ENCODE data around the gene KCNK10. TPM values are rescaled to one million over a fixed set of nuclear protein-coding genes. Genes with fewer than 3 reads are reported as not detected.

The KCNK10 gene
- total and polyA plus RNA-seq, 3 experiments from 2014 or later: not detected

GRCh38 chr14:88242446-88242845 is 80.6 kb downstream of the KCNK10 start:
- Mint-ChIP-seq H3K4me3 (no peak overlapping the region), H3K27me3 (peaks cover 2 to 49% of the 10 kb centered on the region in 2 donors), H3K27ac (no peak overlapping the region), H3K4me1 (no peaks in the 10 kb centered on the region), H3K9me3 (no peaks in the 10 kb centered on the region), H3K36me3 (no peaks in the 10 kb centered on the region)
- no peak for DNase-seq
- Histone ChIP-seq H3K27me3 (ENCODE audit: insufficient read depth, low read length, poor library complexity, severe bottlenecking) (peaks cover 3% of the 10 kb centered on the region), H3K4me3 (ENCODE audit: low read length) (no peak overlapping the region), H3K4me1 (ENCODE audit: insufficient read depth, low read length) (no peaks in the 10 kb centered on the region), H3K9me3 (ENCODE audit: low read length) (no peaks in the 10 kb centered on the region), H3K27ac (ENCODE audit: low read depth, low read length) (no peak overlapping the region), H3K36me3 (ENCODE audit: insufficient read depth, low read length) (no peaks in the 10 kb centered on the region)
- CTCF ChIA-PET: no interaction called here
- POLR2A ChIA-PET: no interaction called here

- ChIA-PET POLR2A (no interaction called here), CTCF (no interaction called here)
These were observed 81.3 kb downstream of the KCNK10 start for GRCh38 chr14:88241810-88242209.

GRCh38 chr14:88234442-88234841 is 88.6 kb downstream of the KCNK10 start:
- peaks cover 4 to 38% of the 10 kb centered on the region in 2 donors for H3K27me3 Mint-ChIP-seq
- H3K4me3 Mint-ChIP-seq: no peak overlapping the region
- no peaks in the 10 kb centered on the region for H3K27me3 ChIP-seq (ENCODE audit: insufficient read depth, low read length, poor library complexity, severe bottlenecking)
- no peaks in the 10 kb centered on the region for H3K4me1 ChIP-seq (ENCODE audit: insufficient read depth, low read length)
- CTCF ChIA-PET: interaction anchor here (1.2 kb wide), 1 partner anchor 45 kb away, joined by 3 read pairs; no protein-coding TSS in a partner anchor
- H3K36me3 Mint-ChIP-seq: peaks cover 0 to 12% (median 1%) of the 10 kb centered on the region in 3 donors
- H3K9me3 ChIP-seq (ENCODE audit: low read length): no peaks in the 10 kb centered on the region
- POLR2A ChIA-PET: no interaction called here
- no peak overlapping the region for H3K27ac Mint-ChIP-seq
- H3K27ac ChIP-seq (ENCODE audit: low read depth, low read length): no peak overlapping the region
- peaks cover 0 to 7% (median 5%) of the 10 kb centered on the region in 5 donors for H3K9me3 Mint-ChIP-seq
- no peak for DNase-seq
- H3K4me1 Mint-ChIP-seq: no peaks in the 10 kb centered on the region
- no peak overlapping the region for H3K4me3 ChIP-seq (ENCODE audit: low read length)
- H3K36me3 ChIP-seq (ENCODE audit: insufficient read depth, low read length): no peaks in the 10 kb centered on the region

More at GRCh38 chr14:88241810-88242209, 81.3 kb downstream of the KCNK10 start:
- H3K9me3 Mint-ChIP-seq: no peaks in the 10 kb centered on the region
- Histone ChIP-seq H3K27ac (ENCODE audit: low read depth, low read length) (no peak overlapping the region), H3K9me3 (ENCODE audit: low read length) (no peaks in the 10 kb centered on the region), H3K4me1 (ENCODE audit: insufficient read depth, low read length) (no peaks in the 10 kb centered on the region), H3K27me3 (ENCODE audit: insufficient read depth, low read length, poor library complexity, severe bottlenecking) (peaks cover 3% of the 10 kb centered on the region), H3K4me3 (ENCODE audit: low read length) (no peak overlapping the region), H3K36me3 (ENCODE audit: insufficient read depth, low read length) (no peaks in the 10 kb centered on the region)
- no peaks in the 10 kb centered on the region for H3K4me1 Mint-ChIP-seq
- no peak for DNase-seq
- no peak overlapping the region for H3K27ac Mint-ChIP-seq
- H3K27me3 Mint-ChIP-seq: peaks cover 2 to 44% of the 10 kb centered on the region in 2 donors
- H3K4me3 Mint-ChIP-seq: no peak overlapping the region
- H3K36me3 Mint-ChIP-seq: no peaks in the 10 kb centered on the region

GRCh38 chr14:88233915-88234314 is 89.2 kb downstream of the KCNK10 start:
- no peak overlapping the region for H3K4me3 ChIP-seq (ENCODE audit: low read length)
- H3K9me3 ChIP-seq (ENCODE audit: low read length): no peaks in the 10 kb centered on the region
- Mint-ChIP-seq H3K27me3 (peaks cover 4 to 33% of the 10 kb centered on the region in 2 donors), H3K4me3 (no peak overlapping the region), H3K36me3 (peaks cover 0 to 12% (median 1%) of the 10 kb centered on the region in 3 donors), H3K9me3 (peaks cover 0 to 7% (median 5%) of the 10 kb centered on the region in 5 donors), H3K4me1 (no peaks in the 10 kb centered on the region), H3K27ac (peak overlapping the region in 1 of 8 donors; percentile 47)
- no peak overlapping the region for H3K27ac ChIP-seq (ENCODE audit: low read depth, low read length)
- H3K27me3 ChIP-seq (ENCODE audit: insufficient read depth, low read length, poor library complexity, severe bottlenecking): peaks cover 3% of the 10 kb centered on the region
- H3K36me3 ChIP-seq (ENCODE audit: insufficient read depth, low read length): no peaks in the 10 kb centered on the region
- no peak for DNase-seq
- no peaks in the 10 kb centered on the region for H3K4me1 ChIP-seq (ENCODE audit: insufficient read depth, low read length)
- POLR2A ChIA-PET: no interaction called here
- CTCF ChIA-PET: interaction anchor here (1.2 kb wide), 1 partner anchor 44 kb away, joined by 3 read pairs; no protein-coding TSS in a partner anchor

- Histone ChIP-seq H3K27me3 (ENCODE audit: insufficient read depth, low read length, poor library complexity, severe bottlenecking) (peaks cover 5% of the 10 kb centered on the region), H3K36me3 (ENCODE audit: insufficient read depth, low read length) (no peaks in the 10 kb centered on the region), H3K4me3 (ENCODE audit: low read length) (no peak overlapping the region), H3K27ac (ENCODE audit: low read depth, low read length) (no peak overlapping the region), H3K4me1 (ENCODE audit: insufficient read depth, low read length) (no peaks in the 10 kb centered on the region), H3K9me3 (ENCODE audit: low read length) (no peaks in the 10 kb centered on the region)
- POLR2A ChIA-PET: no interaction called here
- Mint-ChIP-seq H3K27me3 (peaks cover 7 to 34% of the 10 kb centered on the region in 2 donors), H3K4me3 (no peak overlapping the region), H3K9me3 (peaks cover 0 to 7% (median 5%) of the 10 kb centered on the region in 5 donors), H3K27ac (peak overlapping the region in 1 of 8 donors; percentile 61), H3K36me3 (peaks cover 0 to 12% (median 1%) of the 10 kb centered on the region in 3 donors), H3K4me1 (no peaks in the 10 kb centered on the region)
- CTCF ChIA-PET: no interaction called here
- no peak for DNase-seq
These were observed 90.3 kb downstream of the KCNK10 start for GRCh38 chr14:88232771-88233170.

- H3K36me3 Mint-ChIP-seq: peaks cover 0 to 12% (median 1%) of the 10 kb centered on the region in 3 donors
- H3K27me3 ChIP-seq (ENCODE audit: insufficient read depth, low read length, poor library complexity, severe bottlenecking): peaks cover 5% of the 10 kb centered on the region
- H3K4me3 ChIP-seq (ENCODE audit: low read length): no peak overlapping the region
- H3K27me3 Mint-ChIP-seq: peaks cover 11 to 41% of the 10 kb centered on the region in 2 donors
- ChIA-PET POLR2A (no interaction called here), CTCF (no interaction called here)
- no peaks in the 10 kb centered on the region for H3K4me1 ChIP-seq (ENCODE audit: insufficient read depth, low read length)
- H3K9me3 Mint-ChIP-seq: peaks cover 0 to 7% (median 5%) of the 10 kb centered on the region in 5 donors
- DNase-seq: no peak
- no peaks in the 10 kb centered on the region for H3K36me3 ChIP-seq (ENCODE audit: insufficient read depth, low read length)
- no peaks in the 10 kb centered on the region for H3K4me1 Mint-ChIP-seq
- H3K27ac ChIP-seq (ENCODE audit: low read depth, low read length): no peak overlapping the region
- no peaks in the 10 kb centered on the region for H3K9me3 ChIP-seq (ENCODE audit: low read length)
- no peak overlapping the region for H3K4me3 Mint-ChIP-seq
- no peak overlapping the region for H3K27ac Mint-ChIP-seq
These were observed 91.5 kb downstream of the KCNK10 start for GRCh38 chr14:88231603-88232002.

GRCh38 chr14:88229428-88229827 is 93.6 kb downstream of the KCNK10 start:
- Mint-ChIP-seq H3K9me3 (peaks cover 0 to 3% (median 0%) of the 10 kb centered on the region in 5 donors), H3K27me3 (peaks cover 12 to 45% of the 10 kb centered on the region in 2 donors), H3K27ac (no peak overlapping the region), H3K4me3 (no peak overlapping the region), H3K36me3 (peaks cover 0 to under 1% (median 0%) of the 10 kb centered on the region in 3 donors), H3K4me1 (no peaks in the 10 kb centered on the region)
- CTCF ChIA-PET: no interaction called here
- no peaks in the 10 kb centered on the region for H3K36me3 ChIP-seq (ENCODE audit: insufficient read depth, low read length)
- POLR2A ChIA-PET: no interaction called here
- H3K9me3 ChIP-seq (ENCODE audit: low read length): no peaks in the 10 kb centered on the region
- no peak for DNase-seq
- H3K27ac ChIP-seq (ENCODE audit: low read depth, low read length): no peak overlapping the region
- peaks cover 5% of the 10 kb centered on the region for H3K27me3 ChIP-seq (ENCODE audit: insufficient read depth, low read length, poor library complexity, severe bottlenecking)
- H3K4me1 ChIP-seq (ENCODE audit: insufficient read depth, low read length): no peaks in the 10 kb centered on the region
- H3K4me3 ChIP-seq (ENCODE audit: low read length): no peak overlapping the region

- ChIA-PET CTCF (no interaction called here), POLR2A (no interaction called here)
- H3K9me3 ChIP-seq (ENCODE audit: low read length): no peaks in the 10 kb centered on the region
- no peaks in the 10 kb centered on the region for H3K36me3 ChIP-seq (ENCODE audit: insufficient read depth, low read length)
- peaks cover 0 to 10% (median 1%) of the 10 kb centered on the region in 5 donors for H3K9me3 Mint-ChIP-seq
- no peaks in the 10 kb centered on the region for H3K4me1 ChIP-seq (ENCODE audit: insufficient read depth, low read length)
- no peak overlapping the region for H3K4me3 ChIP-seq (ENCODE audit: low read length)
- no peak for DNase-seq
- H3K36me3 Mint-ChIP-seq: peaks cover 0 to 2% (median 0%) of the 10 kb centered on the region in 3 donors
- no peak overlapping the region for H3K27ac ChIP-seq (ENCODE audit: low read depth, low read length)
- H3K27ac Mint-ChIP-seq: no peak overlapping the region
- H3K27me3 Mint-ChIP-seq: peaks cover 12 to 45% of the 10 kb centered on the region in 2 donors
- H3K4me3 Mint-ChIP-seq: no peak overlapping the region
- H3K27me3 ChIP-seq (ENCODE audit: insufficient read depth, low read length, poor library complexity, severe bottlenecking): peaks cover 5% of the 10 kb centered on the region
- no peaks in the 10 kb centered on the region for H3K4me1 Mint-ChIP-seq
These were observed 94.4 kb downstream of the KCNK10 start for GRCh38 chr14:88228522-88229236.
